NCI-H226 (cell line): ENCODE measurements around the gene CSTB.
A peak's percentile ranks its signal among the peaks of the same experiment; 100 is the strongest.

Experiments
- DNase-seq: peaks from one replicate; pipeline ENCODE4 v3.0.0-alpha.2; 2015

The CSTB gene

DNA sequence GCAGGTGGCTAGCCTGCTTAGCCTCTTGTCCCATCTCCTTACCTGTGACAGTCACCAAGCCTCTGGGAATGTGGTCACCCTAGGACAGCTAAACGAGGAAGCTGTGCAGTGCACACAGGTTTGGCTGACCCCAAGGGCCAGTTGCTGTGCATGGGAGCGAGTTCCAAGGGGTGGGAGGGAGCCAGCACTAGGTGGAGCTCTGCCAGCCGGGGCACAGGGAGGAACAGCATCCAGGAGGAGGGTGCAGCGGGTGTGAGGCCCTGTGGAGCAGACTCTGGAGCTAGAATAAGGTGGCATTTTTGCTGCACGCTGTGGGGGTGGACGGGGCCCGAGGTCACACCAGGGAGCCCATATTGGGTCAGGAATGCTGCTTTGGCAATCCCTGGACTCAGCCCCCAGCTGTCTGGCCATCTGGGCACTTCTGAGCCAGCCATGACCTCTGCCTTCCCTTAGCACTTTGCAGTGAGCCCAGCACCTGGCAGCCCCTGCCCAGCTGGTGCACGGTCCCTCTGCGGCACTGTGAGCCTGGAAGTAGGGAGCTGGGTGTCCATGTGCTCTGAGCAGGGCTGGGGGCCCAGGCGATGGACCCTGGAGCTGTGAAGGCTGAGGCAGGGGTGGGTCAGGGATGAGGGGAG, 48.5 kb downstream of the CSTB start:
- peak; percentile 28 for DNase-seq

DNA sequence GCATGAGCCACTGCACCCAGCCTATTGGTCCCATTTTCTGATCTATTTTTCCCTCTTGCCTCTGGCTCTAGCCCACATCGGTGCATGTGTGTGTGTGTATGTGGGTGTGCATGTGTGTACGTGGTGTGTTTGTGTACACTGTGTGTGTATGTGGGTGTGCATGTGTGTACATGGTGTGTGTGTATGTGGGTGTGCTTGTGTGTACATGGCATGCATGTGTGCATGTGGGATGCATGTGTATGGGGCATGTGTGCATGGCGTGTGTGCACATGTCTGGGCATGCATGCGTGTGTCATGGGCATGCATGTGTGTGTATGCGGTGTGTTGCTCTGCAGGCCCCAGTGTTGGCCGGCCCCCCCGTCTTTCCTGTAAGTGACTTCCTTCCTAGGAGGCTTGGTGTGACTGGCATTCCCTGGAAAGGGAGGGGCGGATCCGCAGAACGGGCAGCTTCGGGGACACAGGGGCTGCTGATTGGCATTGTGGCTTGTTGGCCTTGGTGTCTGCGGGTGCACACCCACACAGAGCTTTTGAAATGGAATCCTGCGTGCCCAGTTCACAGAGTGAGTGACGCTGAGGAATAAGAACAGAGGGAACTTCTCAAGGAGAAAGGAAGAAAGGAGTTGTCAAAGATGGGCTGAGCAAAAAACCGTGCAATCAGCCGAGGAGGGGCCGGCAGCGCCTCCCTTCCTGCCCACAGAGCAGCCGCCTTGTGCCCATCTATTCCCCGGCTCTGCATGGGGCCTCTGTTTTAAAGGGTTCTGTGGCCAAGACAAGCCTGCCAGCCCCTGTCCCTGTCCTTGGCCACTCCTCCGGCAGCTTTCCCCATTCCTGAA, 49.2 kb downstream of the CSTB start:
- no peak for DNase-seq
